GM19023 (cell line): Measurements from ENCODE around the gene COQ4.

Experiments
- ATAC-seq: cut with Tn5 transposase; IDR thresholded peaks from one replicate; pipeline ENCODE4 v1.9.1; 2021; ENCODE audit warnings: mild to moderate bottlenecking, moderate library complexity; ENCODE audit not compliant: unreplicated experiment

Gene COQ4

DNA sequence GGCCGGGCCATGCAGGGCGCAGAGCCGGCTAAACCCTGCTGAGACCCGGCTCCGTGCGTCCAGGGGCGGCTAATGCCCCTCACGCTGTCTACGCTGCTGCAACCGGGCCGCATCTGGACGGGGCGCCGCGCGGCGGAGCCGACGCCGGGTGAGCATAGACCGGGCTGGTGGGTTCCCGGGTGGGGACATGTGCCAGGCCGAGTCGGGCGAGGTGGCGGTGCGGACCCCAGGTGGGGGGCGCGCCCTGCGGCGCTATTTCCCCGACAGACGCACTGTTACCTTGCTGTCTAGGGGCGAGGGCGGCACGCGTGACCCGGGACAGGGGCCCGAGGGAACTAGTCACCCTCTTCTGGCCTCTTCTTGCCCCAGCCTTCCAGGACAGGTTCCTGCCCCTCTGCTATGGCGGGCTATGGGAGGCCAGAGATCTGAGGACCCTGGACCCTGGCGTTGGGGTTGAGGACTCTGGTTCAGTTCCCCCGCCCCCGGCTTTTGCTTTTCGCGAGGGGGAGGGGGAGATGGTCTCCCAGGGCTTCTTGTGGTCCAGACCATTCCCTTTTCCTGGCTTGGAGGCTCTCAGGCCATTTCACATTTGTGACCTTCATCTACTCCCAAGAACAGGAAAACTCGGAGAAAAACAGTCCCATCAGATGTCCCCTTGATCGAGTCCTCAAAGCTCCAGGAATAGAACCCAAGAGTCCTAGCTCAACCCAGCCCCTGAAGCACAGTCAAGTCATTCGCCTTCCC lies 18.2 kb downstream of the COQ4 start:
- ATAC-seq, result peak; percentile 45

DNA sequence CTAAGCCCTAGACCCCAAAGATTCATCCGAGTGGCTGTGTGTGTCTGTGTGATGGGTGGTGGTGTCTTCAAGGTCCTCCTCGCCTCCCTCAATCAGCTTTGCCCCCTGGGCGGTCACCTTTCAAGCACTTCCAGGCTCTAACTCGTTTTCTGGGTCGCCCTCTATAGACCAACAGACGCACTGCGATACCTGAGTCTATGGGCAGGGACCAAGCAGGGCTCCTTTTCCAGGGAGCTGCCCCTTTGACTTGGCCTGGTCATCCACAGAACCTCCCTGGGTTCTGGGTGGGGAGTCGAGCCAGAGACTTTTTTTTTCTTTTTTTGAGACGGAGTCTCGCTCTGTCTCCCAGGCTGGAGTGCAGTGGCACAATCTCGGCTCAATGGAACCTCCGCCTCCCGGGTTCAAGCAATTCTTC lies 18.8 kb downstream of the COQ4 start:
- ATAC-seq, result no peak

DNA sequence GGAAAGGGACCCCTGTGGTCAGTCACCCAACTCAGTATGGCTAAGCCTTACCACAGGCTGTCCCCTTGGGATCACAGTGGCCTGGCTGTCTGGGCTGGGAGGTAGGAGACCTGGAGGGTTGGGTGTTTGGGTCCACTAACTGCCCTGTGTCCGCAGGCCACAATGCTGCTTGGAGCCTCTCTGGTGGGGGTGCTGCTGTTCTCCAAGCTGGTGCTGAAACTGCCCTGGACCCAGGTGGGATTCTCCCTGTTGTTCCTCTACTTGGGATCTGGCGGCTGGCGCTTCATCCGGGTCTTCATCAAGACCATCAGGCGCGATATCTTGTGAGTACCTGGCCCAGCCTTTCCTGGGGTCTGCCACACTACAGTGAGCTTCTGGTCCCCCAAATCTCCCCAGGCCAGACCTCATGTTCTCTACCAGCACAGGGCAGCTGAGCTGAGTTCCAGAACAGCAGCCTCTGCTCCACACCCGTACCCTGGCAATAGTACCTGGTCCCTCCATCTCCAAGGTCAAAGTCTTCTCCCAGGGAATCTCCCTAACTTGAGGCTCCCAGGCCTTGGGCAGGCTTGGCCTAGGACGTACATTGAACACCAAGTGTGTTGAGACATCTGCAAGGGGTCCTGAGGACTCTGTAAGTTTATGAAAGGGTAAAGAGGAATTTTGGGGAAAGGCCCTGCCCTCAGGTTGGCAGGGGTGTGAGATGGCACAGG lies 20.5 kb downstream of the COQ4 start:
- ATAC-seq, result no peak

DNA sequence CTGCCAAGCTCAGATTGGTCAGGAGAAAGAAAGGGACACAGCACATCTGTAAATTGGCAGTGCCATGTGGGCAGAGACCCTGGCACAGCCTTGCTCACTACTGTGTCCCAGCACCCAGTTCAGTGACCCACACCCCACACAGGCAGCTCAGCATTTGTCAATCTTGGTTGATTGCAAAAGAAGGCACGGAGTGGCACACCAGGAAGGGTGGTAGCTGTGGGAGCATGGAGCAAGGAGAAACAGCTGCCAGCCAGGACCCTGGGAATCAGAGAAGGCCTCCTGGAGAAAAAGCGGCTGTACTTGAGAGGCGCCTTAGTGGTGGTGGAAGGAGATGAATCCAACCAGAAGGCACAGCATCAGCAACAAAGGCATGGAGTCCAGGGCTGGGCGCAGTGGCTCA lies 21.2 kb downstream of the COQ4 start:
- ATAC-seq, result no peak

DNA sequence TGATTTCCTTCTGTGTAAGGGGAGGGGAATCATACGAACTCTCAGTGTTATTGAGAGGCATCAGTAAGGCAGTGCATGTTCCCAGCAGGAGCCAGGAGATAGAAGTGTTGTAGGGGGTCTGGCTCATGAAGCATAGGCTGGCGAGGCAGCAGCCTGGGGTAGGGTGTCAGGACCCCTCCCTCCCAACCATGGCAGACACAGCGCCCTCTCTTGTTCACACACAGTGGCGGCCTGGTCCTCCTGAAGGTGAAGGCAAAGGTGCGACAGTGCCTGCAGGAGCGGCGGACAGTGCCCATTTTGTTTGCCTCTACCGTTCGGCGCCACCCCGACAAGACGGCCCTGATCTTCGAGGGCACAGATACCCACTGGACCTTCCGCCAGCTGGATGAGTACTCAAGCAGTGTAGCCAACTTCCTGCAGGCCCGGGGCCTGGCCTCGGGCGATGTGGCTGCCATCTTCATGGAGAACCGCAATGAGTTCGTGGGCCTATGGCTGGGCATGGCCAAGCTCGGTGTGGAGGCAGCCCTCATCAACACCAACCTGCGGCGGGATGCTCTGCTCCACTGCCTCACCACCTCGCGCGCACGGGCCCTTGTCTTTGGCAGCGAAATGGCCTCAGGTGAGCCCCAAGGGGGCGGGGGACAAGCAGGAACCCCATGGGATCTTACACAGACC lies 22.4 kb downstream of the COQ4 start:
- ATAC-seq, result no peak

DNA sequence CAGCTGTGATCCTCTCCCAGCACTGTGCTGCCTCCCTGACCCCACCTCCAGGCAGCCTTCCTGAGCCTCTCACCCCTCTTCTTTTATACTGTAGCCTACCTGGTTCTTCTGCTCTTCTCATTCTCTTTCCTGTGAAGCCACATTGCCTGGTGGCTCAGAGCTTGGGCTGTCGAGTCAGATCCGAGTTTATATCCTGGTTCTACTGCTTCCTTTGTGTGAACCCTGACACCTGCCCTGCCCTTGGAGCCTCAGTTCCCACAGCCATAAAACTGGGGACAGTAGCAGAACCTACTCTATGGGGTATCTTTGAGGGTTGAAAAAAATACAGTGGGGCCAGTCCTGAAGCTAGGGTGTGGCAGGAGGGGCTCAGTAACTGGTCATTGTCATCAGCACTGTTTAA lies 26.5 kb downstream of the COQ4 start:
- ATAC-seq, result no peak

DNA sequence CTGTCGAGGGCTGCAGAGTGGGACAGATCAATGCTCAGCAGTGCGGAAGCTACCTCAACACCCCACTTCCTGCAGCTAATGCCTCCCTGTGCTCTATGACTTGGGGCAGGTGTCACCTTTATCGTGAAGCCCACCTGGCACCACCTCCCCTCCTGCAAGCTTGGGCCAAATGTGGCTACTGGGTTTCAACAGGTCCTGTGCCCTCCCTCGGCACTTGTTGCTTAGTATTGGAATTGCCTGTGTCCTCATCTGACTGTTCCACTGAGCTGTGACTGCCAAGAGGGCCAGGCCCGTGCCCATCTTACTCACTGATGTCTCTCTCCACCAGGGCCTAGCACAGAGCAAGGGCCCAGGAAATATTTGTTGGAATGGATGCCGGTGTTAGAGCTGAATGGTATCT lies 27.1 kb downstream of the COQ4 start:
- no peak for ATAC-seq

DNA sequence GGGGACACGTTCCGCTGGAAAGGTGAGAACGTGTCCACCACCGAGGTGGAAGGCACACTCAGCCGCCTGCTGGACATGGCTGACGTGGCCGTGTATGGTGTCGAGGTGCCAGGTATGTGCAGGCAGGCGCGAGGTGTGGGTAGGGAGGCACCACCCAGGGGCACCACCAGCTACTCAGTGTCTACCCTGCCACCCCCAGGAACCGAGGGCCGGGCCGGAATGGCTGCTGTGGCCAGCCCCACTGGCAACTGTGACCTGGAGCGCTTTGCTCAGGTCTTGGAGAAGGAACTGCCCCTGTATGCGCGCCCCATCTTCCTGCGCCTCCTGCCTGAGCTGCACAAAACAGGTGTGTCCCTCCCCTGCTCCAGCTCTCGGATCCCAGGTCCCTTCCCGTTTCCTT lies 32.8 kb downstream of the COQ4 start:
- no peak for ATAC-seq

DNA sequence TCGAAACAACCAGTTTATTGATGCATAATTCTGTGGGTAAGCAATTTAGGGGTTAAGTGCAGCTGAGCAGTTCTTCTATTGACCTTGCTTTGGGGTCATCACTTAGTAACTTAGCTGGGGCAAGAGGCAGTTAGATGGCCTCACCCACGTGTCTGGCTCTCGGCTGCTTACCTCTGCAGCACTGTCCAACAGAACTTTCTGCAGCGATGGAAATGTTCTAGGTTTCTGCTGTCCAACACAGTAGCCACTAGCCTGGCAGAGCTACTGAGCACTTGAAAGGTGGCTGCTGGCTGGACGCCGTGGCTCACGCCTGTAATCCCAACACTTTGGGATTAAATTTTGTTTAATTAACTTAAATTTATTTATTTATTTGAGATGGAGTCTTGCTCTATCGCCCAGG lies 35.5 kb downstream of the COQ4 start:
- no peak for ATAC-seq

DNA sequence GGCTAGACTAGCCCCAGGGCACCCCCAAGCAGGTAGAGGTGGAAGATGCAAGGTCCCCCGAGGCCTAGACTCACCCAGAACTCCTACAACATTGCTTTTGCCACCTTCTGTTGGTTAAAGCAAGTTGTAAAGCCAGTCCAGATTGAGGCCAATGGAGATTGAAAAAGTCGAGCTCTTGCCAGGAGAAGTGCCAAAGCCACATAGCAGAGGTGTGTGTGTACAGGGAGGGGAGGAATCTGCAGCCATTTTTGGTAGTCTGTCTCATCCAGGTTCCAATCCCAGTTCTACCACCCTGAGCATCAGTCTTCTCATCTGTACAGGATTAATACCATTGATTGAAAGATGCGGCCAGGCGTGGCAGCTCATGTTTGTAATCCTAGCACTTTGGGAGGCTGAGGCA lies 36.2 kb downstream of the COQ4 start:
- no peak for ATAC-seq

DNA sequence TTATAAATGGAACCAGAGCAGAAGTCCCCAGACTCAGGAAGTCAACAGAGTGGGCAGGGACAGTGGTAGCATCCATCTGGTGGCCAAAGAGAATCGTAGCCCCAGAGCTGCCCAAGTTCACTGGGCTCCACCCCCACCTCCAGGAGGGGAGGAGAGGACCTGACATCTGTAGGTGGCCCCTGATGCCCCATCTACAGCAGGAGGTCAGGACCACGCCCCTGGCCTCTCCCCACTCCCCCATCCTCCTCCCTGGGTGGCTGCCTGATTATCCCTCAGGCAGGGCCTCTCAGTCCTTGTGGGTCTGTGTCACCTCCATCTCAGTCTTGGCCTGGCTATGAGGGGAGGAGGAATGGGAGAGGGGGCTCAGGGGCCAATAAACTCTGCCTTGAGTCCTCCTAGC lies 38.2 kb downstream of the COQ4 start:
- no peak for ATAC-seq

DNA sequence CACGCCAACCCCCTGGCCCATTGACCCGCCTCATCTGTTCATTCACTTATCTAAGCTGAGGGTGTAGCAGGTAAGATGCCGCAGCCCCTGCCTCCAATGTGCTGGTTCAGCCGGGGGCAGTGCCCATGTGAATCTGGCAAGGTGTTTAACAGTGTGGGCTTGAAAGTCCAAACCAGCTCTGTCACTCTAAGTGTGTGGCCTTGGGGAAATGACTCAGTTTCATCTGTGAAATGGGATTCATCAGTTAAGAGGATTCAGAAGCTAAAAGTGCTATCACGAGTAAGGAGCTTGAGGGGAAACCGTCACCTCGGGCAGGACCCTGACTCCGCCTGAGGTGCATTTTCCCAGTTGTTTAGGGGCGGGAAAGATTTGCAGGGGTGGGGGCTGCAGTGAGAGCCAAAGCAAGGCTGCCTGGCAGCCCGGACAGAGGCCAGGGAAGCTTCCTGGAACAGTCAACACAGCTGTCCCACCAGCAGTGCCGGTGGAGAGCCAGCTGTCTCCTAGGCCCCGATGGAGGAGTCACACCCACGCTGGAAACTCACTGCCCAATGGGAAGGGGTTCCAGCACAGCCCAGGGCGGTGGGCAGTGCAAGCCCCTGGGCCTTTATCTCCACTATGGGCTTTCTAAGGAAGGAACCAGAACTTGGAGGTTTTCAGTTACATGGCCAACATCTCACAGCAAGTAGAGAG lies 38.8 kb downstream of the COQ4 start:
- no peak for ATAC-seq

DNA sequence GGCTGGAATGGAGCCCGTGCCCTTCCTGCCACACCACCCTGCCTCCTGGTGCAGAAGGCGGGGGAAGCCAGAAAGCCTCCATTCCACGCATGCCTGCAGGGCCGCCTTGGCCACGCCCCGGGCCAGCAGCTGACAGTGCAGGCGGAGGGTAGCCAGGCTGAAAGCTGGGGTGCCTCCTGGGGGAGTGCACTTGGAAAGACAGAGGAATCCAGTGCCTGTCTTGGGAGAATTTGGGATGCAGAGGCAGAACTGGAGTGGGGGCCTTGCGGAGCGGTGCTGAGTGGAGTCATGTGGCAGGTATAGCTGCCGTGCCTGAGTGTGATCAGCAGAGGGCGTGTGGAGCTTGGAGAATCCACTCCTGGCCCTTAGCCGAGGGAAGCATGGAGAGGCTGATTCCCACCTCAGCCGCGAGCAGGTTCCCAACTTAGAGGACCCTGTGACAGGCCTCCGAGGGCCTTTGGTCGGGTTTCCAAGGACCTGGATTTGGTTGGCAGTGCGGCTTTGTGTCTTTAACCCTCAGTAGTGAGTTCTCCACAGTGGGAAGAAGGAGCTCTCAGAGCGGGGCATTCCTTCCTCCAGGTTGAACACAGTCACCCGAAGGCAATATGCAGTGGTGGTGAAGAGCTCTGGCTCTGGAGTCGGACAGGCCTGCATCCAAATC lies 39.5 kb downstream of the COQ4 start:
- ATAC-seq, result peak; percentile 66

DNA sequence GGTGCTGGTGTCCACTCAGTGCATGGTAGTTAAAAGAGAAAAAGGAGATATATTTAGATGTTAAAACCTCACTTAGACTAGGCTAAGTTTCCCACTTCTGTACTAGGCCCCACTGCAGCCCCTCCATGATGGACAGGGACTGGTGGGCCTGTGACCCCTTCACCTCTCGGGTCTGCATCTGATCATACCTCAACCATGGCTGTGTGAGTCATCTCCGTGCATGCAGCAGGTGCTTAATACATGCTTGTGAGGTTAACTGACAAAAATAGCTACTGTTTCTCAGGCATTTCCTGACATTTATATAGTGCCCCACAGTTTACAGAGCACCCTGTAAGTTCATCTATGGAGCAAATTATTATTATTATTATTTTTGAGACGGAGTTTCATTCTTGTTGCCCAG lies 40.1 kb downstream of the COQ4 start:
- no peak for ATAC-seq

DNA sequence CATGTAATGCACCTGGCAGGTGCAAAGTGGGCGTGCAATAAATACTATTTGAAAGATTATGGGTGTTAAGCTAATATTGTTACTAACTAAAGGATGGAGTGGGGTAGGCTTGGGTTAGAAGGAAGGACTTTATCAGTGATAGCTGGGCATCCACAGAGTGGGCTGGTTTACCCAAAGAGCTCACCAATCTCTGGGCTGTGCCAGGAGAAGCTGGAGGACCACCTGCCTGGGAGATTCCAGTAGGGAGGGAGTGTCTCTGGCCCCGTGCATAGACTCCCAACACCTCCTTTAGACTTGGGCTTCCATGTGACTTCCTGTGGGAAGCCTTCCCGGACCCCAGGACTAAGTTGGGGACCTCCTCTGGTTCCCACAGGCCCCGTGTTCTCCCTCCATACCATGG lies 42.9 kb downstream of the COQ4 start:
- ATAC-seq, result no peak

DNA sequence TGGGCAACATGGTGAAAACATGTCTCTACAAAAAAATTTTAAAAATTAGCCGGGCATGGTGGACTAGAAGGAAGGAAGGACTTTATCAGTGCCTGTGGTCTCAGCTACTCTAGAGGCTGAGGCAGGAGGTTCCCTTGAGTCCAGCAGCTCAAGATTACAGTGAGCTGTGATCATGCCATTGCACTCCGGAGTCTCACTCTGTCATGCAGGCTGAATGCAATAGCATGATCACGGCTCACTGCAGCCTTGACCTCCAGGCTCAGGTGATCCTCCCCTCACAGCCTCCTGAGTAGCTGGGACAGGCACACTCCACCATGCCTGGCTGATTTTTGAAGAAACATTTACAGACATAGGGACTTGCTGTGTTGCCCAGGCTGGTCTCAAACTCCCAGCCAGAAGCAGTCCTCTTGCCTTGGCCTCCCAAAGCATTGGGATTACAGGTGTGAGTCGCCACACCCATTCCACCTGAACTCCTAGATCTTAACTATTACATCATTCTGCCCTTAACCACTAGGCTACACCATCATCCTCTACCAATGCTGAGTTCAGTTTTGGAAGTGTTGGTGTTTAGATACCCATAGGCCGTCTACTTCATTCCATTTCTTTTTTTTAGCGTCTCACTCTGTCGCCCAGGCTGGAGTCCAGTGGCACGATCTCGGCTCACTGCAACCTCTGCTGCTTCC lies 46.5 kb downstream of the COQ4 start:
- ATAC-seq, result no peak

DNA sequence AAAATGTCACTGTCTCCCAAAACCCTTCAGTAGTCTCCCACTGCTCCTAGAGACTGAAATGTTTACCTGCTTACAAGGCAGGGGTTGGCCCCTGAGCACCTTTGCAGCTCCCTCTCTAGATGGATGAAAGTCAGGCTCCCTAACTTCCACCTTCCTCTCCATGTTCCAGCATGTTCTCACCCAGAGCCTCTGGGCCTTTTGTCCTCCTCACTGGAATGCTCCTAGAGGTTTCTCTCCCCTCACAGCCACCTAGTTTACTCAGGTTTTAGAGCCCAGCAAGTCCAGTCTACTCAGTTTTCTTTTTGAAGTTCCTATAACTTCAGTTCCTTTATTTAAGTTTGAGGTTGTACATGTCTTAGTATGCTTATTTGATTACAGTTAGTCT lies 47.7 kb downstream of the COQ4 start:
- ATAC-seq, result no peak

DNA sequence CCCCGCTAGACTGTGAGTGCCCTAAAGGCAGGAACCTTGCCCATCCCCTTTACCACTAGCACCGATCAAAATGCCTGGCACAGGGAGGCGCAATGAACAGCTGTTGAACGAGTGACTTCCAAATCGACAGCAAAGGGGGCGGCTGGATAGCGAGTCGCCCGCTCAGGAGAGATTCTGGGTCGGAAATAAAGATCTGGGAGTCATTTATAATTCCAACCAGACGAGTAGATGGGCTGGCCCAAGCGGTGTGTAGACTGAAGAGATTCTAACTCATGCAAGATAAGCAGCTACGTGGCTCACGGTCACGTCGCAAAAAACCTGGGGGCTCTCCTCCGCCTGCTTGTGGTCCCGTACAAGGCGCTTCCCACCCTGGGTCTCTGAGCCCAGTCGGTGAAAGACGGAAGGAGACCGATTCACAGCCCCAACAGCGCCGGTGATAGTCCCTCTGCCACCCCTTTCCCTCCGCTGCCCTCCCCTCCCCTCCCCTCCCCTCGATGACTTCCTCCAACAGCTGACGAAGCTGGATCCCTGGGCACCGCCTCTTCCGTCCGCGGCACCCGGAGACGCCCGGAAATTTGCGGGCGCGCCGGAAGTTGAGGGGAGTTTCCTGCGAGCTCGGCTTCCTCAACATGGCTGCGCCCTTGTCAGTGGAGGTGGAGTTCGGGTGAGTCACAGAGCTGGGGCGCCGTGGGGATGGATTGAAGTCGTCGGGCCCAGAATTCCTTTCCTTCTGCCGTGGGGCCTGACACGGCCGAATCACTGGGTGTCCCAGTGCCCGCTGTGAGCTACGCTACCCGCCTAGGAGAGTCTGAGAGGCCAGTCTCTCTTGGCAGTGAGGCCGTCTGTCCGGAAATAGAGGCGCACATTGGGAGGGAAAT lies 48.4 kb downstream of the COQ4 start, which contains the start of gene URM1:
TSS of gene URM1 (plus strand) at position 623 of the 878 bp plus-strand sequence. CDS start at position 630, 7 bp downstream.
- ATAC-seq, result peak; percentile 88

DNA sequence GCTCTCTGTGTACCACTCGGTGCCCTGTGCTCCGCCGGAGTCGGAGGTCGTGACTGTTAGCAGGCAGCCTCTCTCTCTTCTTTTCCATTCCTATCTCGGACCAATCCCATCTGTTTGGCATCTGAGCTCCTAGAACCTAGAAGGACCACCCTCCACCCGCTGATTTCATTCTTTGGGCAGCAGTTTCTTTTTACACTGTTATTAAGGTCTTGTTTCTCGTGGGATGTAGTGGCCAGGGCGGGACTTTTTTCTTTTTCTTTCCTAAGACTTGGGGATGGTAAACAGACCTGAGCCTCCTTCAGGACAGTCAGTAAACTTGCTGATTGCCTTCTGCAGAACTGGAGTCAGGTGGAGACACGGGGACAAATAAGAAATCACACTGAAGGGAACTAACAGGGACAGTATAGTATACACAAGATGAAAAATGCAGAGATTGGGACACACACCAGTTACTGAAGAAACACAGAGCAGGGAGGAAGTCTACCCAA lies 49.0 kb downstream of the COQ4 start:
- ATAC-seq, result no peak
